ENCODE data around the gene AMMECR1.

The AMMECR1 gene

DNA sequence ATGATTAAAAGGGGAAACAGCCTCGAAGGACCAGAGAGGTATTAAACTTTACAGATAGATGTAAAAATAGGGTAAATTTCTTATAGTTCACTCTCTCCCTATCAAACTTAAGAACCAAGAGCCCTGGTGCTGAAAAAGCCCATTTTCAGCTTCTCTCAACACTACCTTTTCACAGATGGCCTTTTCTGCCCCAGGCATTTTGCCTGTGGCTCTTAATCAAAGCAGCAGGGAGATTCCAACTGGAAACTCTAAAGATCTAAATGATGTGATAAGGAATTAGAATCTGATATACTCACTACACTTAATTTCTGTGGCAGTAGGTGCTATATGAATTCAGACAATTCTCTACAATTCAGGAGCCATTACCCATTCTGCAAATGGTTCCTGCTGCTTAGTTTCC lies 60.0 kb downstream of the AMMECR1 start:
- Histone ChIP-seq H3K27ac (ENCODE audit: low read depth, low read length, poor library complexity, severe bottlenecking) (no peak overlapping the region), H3K36me3 (ENCODE audit: insufficient read depth, low read length) (no peaks in the 10 kb centered on the region), H3K4me1 (ENCODE audit: insufficient read depth, low read length, severe bottlenecking) (no peaks in the 10 kb centered on the region), H3F3A (ENCODE audit: insufficient read depth, low read length) (no peaks in the 10 kb centered on the region), H3K4me2 (ENCODE audit: low read length) (no peak overlapping the region), H3K27me3 (ENCODE audit: insufficient read depth, low read length) (no peaks in the 10 kb centered on the region), H3K9me3 (ENCODE audit: low read length) (no peaks in the 10 kb centered on the region), H2AFZ (ENCODE audit: low read length) (no peak overlapping the region), H3K9me2 (ENCODE audit: low read depth, low read length) (no peaks in the 10 kb centered on the region), H3K9ac (ENCODE audit: low read length) (no peak overlapping the region), H3K4me3 (ENCODE audit: low read depth, low read length, poor library complexity, severe bottlenecking) (no peak overlapping the region), H3K79me2 (ENCODE audit: insufficient read depth, low read length) (no peaks in the 10 kb centered on the region), H4K20me1 (ENCODE audit: insufficient read depth, low read length) (no peaks in the 10 kb centered on the region)
- TF ChIP-seq EZH2 (IDR thresholded peaks at IDR 0.05; ENCODE audit: borderline replicate concordance, low read length) (no peak), CTCF (IDR thresholded peaks at IDR 0.05; ENCODE audit: low read length) (no peak)

GRCh38 chrX:110252711-110253110 lies 65.2 kb downstream of the AMMECR1 start:
- Histone ChIP-seq H2AFZ (ENCODE audit: low read length) (no peak overlapping the region), H3K9ac (ENCODE audit: low read length) (no peak overlapping the region), H3F3A (ENCODE audit: insufficient read depth, low read length) (no peaks in the 10 kb centered on the region), H3K4me1 (ENCODE audit: insufficient read depth, low read length, severe bottlenecking) (no peaks in the 10 kb centered on the region), H3K9me2 (ENCODE audit: low read depth, low read length) (no peaks in the 10 kb centered on the region), H3K4me3 (ENCODE audit: low read depth, low read length, poor library complexity, severe bottlenecking) (no peak overlapping the region), H3K9me3 (ENCODE audit: low read length) (no peaks in the 10 kb centered on the region), H3K27me3 (ENCODE audit: insufficient read depth, low read length) (no peaks in the 10 kb centered on the region), H3K27ac (ENCODE audit: low read depth, low read length, poor library complexity, severe bottlenecking) (no peak overlapping the region), H3K79me2 (ENCODE audit: insufficient read depth, low read length) (no peaks in the 10 kb centered on the region), H3K4me2 (ENCODE audit: low read length) (no peak overlapping the region), H4K20me1 (ENCODE audit: insufficient read depth, low read length) (no peaks in the 10 kb centered on the region), H3K36me3 (ENCODE audit: insufficient read depth, low read length) (no peaks in the 10 kb centered on the region)
- TF ChIP-seq CTCF (IDR thresholded peaks at IDR 0.05; ENCODE audit: low read length) (no peak), EZH2 (IDR thresholded peaks at IDR 0.05; ENCODE audit: borderline replicate concordance, low read length) (no peak)

DNA sequence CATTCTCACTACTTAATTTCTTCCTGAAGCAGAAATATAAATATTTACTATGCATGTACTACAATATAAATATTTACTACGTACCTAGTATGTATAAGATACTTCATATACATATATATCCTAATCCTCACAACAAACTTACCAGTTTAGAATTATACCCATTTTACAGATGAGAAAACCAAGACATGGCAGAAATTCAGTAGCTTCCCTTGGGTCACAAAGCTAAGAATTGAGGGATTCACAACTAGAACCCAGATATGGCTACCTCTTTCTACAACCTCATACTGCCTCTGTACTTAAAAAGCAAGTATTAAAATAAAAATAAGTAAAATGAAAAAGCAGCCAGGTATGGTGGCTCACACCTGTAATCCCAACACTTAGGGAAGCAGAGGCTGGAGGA lies 65.9 kb downstream of the AMMECR1 start:
- Histone ChIP-seq H3K4me2 (ENCODE audit: low read length) (no peak overlapping the region), H3K79me2 (ENCODE audit: insufficient read depth, low read length) (no peaks in the 10 kb centered on the region), H4K20me1 (ENCODE audit: insufficient read depth, low read length) (no peaks in the 10 kb centered on the region), H3K27ac (ENCODE audit: low read depth, low read length, poor library complexity, severe bottlenecking) (no peak overlapping the region), H3K4me3 (ENCODE audit: low read depth, low read length, poor library complexity, severe bottlenecking) (no peak overlapping the region), H3K9me2 (ENCODE audit: low read depth, low read length) (no peaks in the 10 kb centered on the region), H3F3A (ENCODE audit: insufficient read depth, low read length) (no peaks in the 10 kb centered on the region), H3K9ac (ENCODE audit: low read length) (no peak overlapping the region), H3K27me3 (ENCODE audit: insufficient read depth, low read length) (no peaks in the 10 kb centered on the region), H3K4me1 (ENCODE audit: insufficient read depth, low read length, severe bottlenecking) (no peaks in the 10 kb centered on the region), H2AFZ (ENCODE audit: low read length) (no peak overlapping the region), H3K36me3 (ENCODE audit: insufficient read depth, low read length) (no peaks in the 10 kb centered on the region), H3K9me3 (ENCODE audit: low read length) (no peaks in the 10 kb centered on the region)
- no peak for TF ChIP-seq CTCF (IDR thresholded peaks at IDR 0.05; ENCODE audit: low read length)
- no peak for TF ChIP-seq EZH2 (IDR thresholded peaks at IDR 0.05; ENCODE audit: borderline replicate concordance, low read length)
